22Rv1 (cell line): ENCODE measurements around the gene YES1.

Source experiments
- ZFX ChIP-seq: fragments of 450-650 bp; IDR thresholded peaks from 2 replicates; pipeline ENCODE4 v1.6.1; 2017; ENCODE audit warnings: antibody characterized with exemption, borderline replicate concordance
- TF ChIP-seq, protein P1 (sequence below): fragments of 450-650 bp; IDR thresholded peaks from 2 replicates; pipeline ENCODE4 v1.5.1; 2017; ENCODE audit warnings: mild to moderate bottlenecking

DNA sequence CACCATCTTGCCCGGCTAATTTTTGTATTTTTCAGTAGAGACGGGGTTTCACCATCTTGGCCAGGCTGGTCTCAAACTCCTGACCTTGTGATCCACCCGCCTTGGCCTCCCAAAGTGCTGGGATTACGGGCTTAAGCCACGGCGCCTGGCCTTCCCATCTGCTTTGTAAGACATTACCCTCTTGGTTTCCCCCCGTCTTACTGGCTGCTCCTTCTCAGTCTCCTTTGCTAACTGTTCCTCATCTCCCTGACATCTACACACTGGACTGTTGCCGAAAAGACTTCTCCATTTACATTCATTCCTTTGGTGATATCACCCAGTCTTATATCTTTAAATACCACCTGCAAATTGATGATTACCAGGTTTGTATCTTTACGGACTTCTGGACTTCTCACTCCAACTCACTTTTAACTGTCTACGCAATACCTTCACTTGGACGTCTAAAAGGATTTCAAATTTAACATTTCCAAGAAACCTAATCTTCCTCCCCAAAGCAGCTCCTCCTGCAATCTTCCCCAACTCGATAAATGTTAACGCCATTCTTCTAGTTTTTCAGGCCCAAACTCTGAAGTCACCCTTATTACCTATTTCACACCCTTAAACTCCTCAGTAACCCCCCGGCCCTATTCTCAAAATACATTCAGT, 37.9 kb downstream of the YES1 start:
- TF ChIP-seq, protein P1, sequence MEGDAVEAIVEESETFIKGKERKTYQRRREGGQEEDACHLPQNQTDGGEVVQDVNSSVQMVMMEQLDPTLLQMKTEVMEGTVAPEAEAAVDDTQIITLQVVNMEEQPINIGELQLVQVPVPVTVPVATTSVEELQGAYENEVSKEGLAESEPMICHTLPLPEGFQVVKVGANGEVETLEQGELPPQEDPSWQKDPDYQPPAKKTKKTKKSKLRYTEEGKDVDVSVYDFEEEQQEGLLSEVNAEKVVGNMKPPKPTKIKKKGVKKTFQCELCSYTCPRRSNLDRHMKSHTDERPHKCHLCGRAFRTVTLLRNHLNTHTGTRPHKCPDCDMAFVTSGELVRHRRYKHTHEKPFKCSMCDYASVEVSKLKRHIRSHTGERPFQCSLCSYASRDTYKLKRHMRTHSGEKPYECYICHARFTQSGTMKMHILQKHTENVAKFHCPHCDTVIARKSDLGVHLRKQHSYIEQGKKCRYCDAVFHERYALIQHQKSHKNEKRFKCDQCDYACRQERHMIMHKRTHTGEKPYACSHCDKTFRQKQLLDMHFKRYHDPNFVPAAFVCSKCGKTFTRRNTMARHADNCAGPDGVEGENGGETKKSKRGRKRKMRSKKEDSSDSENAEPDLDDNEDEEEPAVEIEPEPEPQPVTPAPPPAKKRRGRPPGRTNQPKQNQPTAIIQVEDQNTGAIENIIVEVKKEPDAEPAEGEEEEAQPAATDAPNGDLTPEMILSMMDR = no peak
- TF ChIP-seq ZFX = no peak
